ENCODE data around the gene CEP83.

DNA sequence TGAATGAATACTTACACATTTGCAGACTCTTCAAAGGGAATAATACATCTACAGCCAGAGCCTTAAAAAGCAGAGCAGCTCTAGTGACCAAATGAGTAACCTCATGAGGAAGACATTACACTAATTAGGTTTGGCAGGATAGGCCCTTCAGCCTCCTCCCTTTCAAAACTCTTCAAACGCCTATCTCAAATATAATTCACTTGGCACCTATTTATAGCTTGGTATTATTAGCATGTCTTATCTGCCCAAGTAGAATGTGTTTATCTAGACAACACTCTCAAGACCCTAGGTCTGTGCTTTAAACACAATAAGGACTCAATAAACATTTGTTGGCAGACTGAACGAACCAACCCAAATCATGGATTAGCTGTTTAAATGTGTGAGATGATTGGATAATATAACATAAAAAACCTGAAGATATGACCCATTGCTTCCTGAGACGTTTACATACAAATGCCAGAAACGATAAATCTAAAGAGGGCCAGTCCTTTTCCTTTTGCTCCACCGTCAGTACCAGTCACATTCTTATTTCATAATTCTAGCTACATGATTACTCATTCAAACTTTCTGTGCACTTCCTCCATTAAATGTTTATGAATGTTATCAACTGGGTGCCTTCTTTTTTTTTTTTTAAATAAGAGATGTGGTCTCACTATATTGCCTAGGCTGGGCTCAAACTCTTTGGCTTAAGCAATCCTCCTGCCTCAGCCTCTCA lies 123.3 kb downstream of the CEP83 start:
- TF ChIP-seq, protein P1, sequence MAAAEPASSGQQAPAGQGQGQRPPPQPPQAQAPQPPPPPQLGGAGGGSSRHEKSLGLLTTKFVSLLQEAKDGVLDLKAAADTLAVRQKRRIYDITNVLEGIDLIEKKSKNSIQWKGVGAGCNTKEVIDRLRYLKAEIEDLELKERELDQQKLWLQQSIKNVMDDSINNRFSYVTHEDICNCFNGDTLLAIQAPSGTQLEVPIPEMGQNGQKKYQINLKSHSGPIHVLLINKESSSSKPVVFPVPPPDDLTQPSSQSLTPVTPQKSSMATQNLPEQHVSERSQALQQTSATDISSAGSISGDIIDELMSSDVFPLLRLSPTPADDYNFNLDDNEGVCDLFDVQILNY (CRISPR knock-in tag; IDR thresholded peaks at IDR 0.05), result no peak
- TF ChIP-seq E2F4 (CRISPR knock-in tag; IDR thresholded peaks at IDR 0.05; ENCODE audit: borderline replicate concordance, low read depth), result no peak
- TF ChIP-seq, protein P2, sequence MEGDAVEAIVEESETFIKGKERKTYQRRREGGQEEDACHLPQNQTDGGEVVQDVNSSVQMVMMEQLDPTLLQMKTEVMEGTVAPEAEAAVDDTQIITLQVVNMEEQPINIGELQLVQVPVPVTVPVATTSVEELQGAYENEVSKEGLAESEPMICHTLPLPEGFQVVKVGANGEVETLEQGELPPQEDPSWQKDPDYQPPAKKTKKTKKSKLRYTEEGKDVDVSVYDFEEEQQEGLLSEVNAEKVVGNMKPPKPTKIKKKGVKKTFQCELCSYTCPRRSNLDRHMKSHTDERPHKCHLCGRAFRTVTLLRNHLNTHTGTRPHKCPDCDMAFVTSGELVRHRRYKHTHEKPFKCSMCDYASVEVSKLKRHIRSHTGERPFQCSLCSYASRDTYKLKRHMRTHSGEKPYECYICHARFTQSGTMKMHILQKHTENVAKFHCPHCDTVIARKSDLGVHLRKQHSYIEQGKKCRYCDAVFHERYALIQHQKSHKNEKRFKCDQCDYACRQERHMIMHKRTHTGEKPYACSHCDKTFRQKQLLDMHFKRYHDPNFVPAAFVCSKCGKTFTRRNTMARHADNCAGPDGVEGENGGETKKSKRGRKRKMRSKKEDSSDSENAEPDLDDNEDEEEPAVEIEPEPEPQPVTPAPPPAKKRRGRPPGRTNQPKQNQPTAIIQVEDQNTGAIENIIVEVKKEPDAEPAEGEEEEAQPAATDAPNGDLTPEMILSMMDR (IDR thresholded peaks at IDR 0.05), result no peak
- TF ChIP-seq ATF3 (CRISPR knock-in tag; conservative IDR thresholded peaks at IDR 0.05), result no peak
- no peak for TF ChIP-seq JUN (CRISPR knock-in tag; IDR thresholded peaks at IDR 0.05)
- no peak for TF ChIP-seq ATF1 (CRISPR knock-in tag; IDR thresholded peaks at IDR 0.05)
- no peak for TF ChIP-seq TP53 (CRISPR knock-in tag; IDR thresholded peaks at IDR 0.05)
- TF ChIP-seq NR3C1 (CRISPR knock-in tag; conservative IDR thresholded peaks at IDR 0.05; ENCODE audit: low read depth), result no peak
- no peak for TF ChIP-seq ELF4 (CRISPR knock-in tag; IDR thresholded peaks at IDR 0.05; ENCODE audit: low read depth)
- TF ChIP-seq NR2C2 (CRISPR knock-in tag; IDR thresholded peaks at IDR 0.05), result no peak
- TF ChIP-seq, protein P3, sequence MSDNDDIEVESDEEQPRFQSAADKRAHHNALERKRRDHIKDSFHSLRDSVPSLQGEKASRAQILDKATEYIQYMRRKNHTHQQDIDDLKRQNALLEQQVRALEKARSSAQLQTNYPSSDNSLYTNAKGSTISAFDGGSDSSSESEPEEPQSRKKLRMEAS (CRISPR knock-in tag; IDR thresholded peaks at IDR 0.05), result no peak
- TF ChIP-seq PRDM15 (CRISPR knock-in tag; IDR thresholded peaks at IDR 0.05), result no peak
- no peak for TF ChIP-seq ZNF219 (CRISPR knock-in tag; IDR thresholded peaks at IDR 0.05; ENCODE audit: borderline replicate concordance)
